Activated gamma-delta T cell (primary cell): ENCODE results near the gene AK8.
"Not testable (repeated sequence)": the region's sequence is repeated elsewhere in the genome, so short reads cannot be mapped to it uniquely, and the experiment has no call there.

ENCODE experiments used
- DNase-seq: peaks from one replicate; lab custom pipeline; 2025; lab: John Stamatoyannopoulos, UW

The AK8 gene

DNA sequence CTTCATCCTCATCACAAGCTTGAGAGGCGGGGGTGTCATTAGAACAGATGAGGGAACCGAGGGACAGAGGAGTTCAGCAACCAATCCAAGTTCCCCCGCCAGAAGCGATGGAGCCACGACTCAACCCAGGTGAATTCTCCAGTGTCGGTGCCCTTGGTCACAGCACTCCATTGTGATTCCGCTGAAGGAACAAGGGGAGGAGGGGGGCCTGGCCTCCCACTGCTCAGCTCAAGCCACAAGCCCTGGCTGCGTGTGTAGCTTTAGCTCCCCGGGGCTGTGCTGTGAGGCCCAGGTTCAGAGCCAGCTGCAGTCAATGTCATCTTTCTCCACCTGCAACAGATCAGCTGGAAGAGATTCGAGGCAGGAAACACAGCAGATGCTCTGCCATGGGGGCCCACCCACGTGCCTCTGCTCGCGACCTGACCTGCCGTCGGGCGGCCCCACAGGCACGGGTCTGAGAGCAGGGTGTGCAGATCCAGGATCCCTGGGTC, 135.2 kb downstream of the AK8 start:
- DNase-seq = no peak

DNA sequence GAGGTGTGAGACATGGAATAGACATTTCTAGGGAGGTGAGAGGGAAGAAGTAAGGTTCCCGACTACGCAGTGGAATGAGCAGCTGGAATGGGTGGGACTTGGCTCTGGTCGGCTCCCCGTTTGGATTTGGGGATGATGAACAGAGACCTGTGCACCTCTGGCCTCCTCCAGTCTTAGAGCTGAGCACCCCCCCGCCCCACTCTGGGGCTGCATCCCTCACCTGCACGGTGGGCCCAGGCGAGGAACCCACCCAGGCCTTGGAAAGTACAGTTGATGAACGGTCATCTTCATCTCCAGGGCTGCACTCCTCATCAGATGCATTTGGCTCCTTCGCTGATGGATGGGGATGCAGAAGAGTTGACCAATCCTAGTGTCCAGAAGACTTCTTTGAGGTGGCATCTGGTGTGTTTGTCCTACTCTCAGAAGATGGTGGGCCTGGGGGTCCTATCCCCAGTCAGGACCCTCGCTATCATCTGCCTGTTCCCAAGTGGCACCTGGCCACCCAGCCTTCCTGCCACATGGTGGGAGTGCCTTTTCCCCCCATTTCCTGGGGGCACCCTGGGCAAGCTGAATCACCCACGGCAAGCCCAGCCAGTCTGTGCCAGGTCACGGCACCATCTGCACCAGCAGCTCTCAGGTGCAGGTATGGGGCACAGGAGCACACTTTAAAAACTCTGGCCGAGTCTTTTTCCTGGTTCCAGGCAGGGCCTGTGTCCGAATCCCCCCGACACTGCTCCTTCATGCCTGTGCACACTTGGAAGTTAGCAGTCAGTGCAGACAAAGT, 137.4 kb downstream of the AK8 start:
- DNase-seq = no peak

DNA sequence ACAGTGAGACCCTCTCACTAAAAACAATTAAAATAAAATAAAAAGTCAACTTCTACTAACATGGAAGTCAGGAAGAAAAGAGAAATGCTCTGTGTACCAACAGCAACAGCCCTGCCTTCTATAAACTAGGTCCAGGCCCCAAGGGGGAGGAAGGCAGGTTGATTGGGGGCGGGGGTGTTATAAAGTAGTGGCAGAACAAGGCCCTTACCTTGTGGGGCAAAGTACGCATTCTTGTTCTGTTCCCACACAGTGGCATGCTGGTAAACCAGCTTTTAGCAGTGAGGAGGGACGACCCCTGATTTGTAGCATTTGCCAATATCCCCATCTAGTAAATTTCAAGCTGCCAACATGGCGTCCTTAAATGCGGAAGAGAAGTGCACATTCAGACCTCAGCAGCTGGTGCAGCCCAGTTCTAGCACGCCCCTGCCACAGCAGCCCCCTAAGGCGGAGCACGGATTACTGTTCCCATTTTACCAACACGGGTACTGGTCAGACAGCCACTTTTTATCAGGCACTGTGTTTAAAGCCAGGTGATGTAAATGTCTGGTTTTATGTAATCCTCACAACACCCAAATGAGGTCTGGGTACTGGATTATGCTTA, 138.3 kb downstream of the AK8 start:
- no peak for DNase-seq

DNA sequence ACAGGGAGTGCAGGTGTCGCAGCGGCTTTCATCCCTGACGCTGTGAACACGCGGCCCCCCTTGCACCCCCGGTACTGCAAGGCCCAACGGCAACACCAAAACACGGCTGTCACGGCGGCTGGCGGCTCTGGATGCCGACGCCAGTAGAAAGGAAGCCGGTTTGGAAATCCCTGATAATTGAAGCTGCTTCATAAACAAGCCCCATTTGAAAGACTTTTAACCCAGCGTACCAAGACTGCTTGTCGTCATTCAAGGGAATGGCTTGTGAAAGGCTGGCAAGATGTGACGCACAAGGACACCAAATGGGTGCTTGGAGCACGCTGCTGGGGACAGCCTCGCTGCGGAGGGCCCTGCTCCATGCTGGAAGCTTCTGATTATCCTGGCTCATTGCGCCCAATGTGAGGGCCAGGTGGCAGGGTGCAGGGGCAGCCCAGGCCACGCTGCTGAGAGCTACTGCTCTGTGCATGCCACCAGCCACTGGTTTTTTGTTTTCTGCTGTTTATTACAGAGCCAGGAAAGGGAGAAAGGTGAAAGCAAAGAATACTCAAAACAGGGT, 144.7 kb downstream of the AK8 start:
- no peak for DNase-seq

DNA sequence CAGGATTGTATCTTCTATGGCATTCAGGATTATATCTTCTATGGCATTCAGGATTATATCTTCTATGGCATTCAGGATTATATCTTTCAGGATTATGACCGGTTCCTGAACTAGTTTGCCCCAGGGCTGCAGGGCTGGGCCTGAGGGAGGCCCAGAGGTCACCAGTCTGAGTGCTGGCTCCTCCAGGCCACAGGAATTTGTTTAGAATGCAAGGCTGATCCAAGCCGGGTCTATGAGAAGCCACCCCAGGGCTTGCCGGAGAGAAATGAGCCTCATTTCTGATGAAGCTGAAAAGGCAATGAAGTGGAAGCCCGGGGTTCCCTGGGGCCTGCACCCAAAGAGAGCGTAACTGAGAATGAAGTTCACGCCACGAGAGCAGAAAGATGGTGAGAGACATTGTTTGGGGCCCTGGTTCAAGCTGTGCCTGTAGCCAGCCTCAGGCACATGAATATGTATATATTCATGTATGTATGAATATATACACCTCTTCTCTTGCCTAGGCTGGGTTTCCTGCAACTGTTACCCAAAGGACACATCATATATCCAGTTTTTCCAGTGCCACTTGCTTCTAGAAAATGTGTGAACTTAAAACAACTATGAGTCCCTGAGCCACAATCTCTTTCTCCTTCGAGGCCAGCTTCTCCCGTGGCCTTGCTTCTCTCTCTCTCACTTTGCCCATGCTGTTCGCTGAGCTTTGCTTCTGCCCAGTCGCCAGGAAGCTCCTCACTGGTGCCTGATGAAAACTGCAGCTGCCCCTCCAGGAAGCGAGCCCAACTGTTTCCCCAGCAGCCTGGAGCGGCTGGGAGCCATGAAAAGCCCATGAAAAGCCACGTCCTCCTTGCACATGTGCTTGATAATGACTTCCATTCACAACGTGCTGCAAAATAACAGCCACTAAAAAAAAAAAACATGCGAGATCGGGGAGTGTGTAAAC, 145.5 kb downstream of the AK8 start:
- no peak for DNase-seq

GRCh38 chr9:132731230-132731629, 146.9 kb downstream of the AK8 start:
- no peak for DNase-seq

DNA sequence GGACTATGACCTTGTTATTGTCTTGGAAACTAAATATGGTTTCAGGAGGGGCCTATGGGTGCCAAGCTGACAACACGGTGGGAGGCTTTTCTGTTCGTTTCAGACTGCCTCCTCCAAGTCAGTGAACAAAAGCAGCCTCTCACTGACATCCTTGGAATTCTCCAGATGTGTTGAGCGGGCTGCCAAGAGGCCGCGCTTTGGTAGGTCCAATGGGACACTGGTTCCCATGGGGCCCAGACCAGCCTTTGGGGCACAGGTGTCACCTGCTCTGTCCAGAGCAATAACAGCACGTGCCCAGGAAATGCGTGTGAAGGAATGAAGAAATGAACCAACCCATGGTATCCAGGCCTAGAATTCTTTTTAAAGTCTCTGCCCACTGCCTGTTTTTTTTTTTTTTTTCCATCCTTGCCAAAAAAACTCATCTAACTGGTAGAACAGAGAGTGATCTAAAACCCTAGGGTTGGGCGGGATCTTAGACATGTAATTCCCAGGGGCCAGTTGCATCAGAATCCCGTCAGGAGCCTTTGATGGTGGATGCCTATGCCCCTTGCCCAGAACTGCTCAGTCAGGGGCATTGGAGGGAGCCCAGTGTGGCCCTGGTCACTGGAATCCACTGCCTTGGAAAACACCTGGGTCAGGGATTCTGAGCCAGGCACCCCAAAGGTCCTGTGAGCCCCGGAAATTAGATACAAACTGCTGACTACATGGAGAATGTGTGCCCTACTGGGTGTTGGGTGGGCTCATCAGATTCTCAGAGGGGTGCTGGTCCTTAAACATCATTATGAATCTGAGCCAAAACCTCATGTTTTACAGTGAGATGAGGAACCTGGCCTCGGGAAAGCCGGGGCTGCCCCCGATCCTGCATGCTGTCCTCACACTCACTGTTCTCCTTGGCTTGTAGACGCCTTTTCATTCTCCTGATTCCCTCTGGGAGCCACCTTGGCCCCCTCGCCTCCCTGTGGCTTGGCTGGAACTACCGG, 147.7 kb downstream of the AK8 start:
- DNase-seq = no peak

DNA sequence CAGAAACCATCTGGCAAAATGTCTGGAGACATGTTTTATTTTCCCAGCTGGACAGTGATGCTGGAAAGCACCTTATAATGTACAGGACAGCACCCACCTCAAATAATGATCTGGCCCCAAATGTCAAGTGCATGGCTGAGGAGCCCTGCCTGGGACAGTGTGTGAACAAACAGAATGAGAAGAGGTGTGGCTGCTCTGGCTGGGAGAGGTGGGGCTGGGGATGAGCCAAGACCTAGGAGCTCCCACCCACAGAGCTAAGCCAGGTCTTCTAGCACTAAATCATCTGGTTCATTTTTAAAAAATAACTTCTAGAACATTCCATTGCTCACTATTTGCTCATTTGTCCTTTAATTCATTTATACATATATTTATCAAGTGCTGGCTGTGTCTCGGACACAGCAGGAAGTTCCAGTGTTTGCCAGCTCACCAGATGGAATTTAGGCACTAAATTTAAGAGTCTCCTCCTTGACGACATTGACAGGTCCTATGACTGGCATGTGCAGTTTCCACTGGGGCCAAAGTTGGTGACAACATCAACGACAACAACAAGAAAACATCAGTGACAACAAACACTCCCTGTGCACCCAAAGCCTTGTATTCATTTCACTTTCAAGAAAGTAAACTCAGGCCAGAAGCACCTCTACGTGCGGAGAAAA, 148.7 kb downstream of the AK8 start:
- no peak for DNase-seq

GRCh38 chr9:132728497-132728896, 149.6 kb downstream of the AK8 start:
- no peak for DNase-seq

GRCh38 chr9:132728071-132728470, 150.0 kb downstream of the AK8 start:
- no peak for DNase-seq

- DNase-seq = no peak
Observed at GRCh38 chr9:132726576-132727130, 151.4 kb downstream of the AK8 start.

GRCh38 chr9:132725306-132725705, 152.8 kb downstream of the AK8 start:
- no peak for DNase-seq

GRCh38 chr9:132723809-132724208, 154.3 kb downstream of the AK8 start:
- DNase-seq = no peak

DNA sequence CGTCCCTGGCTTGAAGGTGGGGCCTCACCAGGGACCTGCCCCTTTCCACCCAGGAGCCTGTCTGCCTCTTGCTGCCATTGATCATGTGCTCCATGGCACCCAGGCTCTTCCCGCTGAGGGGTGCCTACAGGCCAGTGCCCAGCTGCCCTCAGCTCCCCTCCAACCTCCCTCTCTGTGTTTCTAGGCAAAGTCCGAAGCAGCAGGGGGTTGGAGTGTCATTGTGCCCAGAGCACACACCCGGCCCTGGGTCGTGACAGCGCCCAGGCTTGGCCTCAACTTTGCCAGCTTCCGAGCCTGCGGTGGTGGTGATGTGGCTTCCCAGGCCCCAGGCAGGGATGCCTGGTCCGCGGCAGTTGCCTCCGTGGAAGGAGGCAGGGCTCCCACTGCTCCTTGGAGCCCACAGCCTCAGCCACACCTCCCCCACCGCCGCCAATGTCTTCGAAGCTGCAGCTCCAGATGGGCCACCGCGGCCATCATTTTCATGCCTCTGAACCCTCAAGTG, 155.5 kb downstream of the AK8 start:
- DNase-seq = no peak

DNA sequence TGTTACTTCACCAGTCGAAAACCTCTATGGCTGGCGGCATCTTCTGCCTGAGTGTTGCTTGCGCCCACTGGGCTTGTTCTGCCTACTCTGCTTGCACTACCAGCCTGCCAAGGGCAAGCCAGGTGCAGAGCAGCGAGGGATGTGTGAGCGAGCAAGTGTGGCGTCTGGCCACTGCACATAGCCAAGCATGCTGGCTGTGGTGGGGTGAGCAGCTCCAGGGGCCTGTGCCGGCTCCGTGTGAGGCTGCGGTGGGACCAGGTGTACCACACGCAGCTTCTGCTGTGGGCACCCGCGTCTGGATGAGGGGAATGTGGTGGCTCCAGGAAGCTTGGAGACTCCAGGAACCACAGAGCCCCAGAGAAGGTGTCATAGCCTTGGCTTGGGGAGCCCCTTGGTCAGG, 156.4 kb downstream of the AK8 start:
- DNase-seq = no peak

DNA sequence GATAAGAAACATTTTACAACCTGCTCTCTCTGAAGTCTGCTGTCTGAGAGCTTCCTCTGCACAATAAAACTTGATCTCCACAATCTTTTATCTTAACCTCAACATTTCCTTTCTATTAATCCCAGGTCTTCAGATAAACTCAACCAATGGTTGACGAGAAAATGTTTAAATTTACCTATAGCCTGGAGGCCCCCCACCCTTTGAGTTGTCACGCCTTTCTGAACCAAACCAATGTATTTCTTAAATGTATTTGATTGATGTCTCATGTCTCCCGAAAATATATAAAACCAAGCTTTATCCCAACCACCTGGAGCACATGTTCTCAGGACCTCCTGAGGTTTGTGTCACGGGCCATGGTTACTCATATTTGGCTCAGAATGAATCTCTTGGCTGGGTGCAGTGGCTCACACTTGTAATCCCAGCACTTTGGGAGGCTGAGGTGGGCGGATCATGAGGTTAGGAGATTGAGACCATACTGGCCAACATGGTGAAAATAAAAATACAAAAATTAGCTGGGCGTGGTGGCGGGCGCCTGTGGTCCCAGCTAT, 159.6 kb downstream of the AK8 start:
- not testable (repeated sequence) for DNase-seq

DNA sequence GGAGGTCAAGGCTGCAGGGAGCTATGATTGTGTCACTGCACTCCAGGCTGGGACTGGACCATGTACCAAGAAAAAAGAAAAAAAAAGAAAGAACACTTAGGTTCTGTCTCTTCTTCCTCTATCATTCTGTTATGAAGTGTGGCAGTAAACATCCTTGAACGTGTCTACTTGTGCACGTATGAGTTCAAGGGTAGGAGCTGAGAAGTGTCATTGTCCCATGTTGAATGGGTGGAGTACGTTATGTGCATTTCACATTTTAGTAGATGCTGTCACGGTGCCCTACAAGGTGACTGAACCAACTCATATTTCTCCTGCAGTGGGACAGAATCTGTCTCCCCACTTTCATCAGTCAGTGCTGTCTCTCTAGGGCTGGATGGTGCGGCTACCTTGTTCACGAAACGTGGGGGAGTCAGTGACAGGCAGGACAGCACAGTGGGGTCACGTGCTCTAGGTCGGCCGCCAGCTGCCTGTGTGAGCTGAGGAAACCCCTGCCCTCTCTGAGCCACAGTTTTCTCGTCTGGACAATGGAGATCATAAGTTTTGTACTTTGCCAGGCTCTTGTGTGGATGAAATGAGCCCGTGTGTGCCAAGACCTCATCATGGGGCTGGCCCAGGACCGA, 160.6 kb downstream of the AK8 start:
- no peak for DNase-seq

- no peak for DNase-seq
Observed at GRCh38 chr9:132716007-132716406, 162.1 kb downstream of the AK8 start.

DNA sequence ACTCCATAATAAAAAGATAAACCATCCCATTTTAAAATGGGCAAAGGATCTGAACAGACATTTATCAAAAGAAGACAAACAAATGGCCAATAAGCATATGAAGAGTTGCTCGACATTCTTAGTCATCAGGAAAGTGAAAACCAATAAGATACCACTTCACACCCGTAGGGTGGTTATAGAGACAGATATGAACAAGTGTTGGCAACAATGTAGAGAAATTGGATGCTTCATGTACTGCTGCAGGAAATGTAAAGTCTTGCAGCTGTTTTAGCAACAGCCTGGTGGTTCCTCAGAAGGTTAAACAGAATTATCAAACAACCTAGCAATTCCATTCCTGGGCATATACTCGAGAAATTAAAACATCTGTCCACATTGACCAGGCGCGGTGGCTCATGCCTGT, 165.3 kb downstream of the AK8 start:
- DNase-seq = no peak
